HG02678 (cell line): Measurements from ENCODE around the gene PDIK1L.

Source experiments
- ATAC-seq: cut with Tn5 transposase; IDR thresholded peaks from one replicate; pipeline ENCODE4 v1.9.1; 2021; ENCODE audit warnings: mild to moderate bottlenecking, moderate library complexity; ENCODE audit not compliant: unreplicated experiment

The PDIK1L gene

DNA sequence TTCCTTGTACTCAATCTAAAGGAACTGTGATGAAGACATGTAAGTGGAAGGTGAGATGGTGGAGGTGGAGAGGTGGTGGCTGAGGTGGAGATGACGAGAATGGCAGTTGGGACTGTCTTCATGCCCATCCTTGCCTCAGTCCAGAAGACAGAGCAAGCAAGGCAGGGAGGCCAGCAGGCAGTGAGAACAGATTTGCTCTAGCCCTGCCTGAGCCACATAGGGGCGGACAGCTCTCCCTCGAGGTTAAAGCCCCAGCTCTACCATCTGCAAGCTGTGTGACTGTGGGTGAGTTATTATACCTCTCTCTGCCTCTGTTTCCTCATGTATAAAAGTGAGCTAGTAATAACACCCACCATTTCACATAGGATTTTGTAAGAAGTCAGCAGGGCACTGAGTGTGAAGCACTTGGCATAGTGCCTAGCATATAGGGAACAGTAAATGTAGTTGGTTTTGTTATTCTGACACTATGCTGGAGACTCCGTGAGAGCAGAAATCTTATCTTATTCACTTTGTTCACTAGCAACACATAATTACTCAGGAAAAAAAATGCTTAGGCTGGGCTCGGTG is 42.4 kb downstream of the PDIK1L start:
- no peak for ATAC-seq

DNA sequence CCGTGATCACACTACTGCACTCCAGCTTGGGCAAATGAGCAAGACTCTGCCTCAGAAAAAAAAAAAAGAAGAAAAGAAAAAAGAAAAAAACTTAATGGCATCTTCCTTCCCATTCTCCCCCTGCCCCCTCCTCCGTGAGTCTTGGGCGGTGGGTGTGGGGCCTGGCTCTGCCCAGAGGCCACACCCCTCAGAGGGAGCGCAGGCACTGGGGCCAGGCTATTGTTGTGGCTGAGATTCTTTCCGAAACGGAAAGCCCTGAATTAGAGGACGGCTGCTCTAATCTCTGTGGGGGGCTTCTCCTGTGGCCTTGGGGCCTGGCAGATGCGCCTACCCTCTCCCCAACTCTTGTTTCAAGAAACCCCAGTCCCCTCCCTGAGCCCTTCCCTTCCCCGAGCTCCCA is 43.1 kb downstream of the PDIK1L start:
- ATAC-seq = no peak

DNA sequence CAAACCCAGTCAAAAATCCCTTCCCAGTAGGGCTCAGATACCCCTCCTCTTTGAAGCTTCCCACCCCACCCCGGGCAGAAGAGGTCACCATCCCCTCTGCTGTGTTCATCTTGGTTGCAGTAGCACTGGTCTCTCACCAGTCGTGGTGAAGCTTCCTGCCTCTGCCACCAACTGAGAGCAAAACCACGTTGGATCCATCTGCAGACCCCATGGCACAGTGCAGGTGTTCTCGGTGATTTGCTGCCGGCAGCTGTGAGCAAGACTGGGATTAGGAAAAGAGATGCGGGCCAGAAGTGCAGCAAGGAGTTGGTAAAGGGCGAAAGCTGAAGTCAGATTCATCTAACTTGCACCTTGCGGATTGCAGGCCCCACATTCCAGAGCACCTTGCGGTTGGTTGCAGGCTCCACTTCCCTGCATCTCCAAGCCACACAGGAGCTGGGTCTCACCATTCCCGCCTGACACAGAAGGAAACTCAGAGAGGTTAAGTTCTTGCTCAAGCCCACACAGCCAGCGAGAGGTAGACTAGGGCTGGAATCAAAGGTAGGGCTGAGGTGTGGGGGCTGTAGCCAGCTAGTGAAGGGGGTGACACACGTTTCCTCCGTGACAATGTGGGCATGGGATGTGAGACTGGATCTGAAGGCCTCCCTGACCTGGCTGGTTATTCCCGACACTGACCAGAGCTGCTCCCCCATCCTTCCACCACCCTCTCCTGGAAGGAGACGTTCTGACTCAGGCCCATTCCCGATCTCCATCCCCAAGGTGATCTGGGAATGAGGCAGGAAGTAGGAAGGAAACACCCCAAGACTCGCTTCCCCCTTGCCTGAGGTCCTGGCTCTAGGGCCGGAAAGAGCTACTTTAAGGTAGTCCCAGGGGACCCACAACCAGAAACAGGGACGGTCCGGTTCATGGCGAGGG is 44.0 kb downstream of the PDIK1L start:
- no peak for ATAC-seq

DNA sequence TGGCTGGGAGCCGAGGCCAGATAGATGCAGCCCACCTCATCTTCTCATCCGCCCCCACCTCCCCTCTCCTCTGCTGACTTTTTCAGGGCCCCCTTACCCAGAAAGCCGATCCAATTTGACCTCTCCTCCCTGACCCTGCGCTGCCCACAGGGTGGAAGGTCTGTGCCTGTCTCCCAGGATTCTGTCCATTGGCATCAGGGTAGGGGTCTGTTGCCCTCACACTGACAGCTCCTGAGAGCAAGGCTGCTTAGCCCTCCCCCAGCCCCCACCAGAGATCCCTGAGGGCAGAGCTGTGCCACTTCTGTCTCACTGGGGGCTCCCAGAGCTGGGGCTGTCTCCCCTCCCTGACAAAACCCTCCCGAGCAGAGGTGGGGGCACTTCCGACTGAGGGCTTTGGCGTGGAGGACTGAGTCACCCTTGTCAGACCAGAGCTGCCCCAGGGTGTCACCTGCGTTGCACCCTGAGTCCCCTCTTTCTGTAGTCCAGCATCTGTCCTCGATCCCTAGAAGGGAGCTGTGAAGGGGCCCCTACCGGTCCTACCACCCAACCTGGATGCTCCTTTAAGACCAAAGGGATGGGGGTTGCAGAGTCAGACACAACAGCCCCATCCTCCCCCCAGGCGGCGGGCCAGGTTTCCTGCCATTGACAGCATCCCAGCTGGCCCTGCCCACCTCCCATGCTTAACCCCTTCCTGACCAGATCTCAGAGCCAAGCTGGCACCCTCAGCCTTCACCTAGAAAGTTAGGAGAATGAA is 44.8 kb downstream of the PDIK1L start:
- ATAC-seq = no peak

DNA sequence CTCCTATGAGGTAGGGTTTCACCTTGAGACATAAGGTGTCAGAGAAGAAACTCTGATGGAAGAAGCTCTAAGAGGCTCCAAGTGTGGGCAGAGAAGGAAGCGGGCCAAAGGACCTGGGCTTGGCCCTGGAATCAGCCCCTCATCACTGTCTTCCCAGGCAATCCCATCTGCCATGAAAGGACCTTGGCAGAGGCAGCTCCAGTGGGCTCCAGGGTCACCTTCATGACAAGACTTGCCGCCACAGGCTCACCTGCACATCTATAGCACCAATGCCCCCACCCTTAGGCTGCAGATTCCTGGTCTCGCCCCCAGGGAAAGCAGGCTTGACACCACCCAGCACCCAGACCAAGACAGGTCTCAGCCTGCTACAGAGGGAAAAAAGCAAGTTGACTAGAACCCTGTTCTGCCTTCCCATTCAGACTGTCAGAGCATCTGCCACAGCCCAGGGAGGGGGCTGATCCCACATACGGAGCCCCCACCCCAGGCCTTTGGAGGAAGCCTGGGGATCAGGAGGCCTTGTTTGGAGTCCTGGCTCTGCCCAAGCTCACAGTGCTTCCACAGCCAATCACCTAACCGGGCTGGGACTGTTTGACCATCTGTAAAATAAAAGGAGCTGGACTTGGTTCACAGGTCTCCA is 46.8 kb downstream of the PDIK1L start:
- ATAC-seq = no peak

DNA sequence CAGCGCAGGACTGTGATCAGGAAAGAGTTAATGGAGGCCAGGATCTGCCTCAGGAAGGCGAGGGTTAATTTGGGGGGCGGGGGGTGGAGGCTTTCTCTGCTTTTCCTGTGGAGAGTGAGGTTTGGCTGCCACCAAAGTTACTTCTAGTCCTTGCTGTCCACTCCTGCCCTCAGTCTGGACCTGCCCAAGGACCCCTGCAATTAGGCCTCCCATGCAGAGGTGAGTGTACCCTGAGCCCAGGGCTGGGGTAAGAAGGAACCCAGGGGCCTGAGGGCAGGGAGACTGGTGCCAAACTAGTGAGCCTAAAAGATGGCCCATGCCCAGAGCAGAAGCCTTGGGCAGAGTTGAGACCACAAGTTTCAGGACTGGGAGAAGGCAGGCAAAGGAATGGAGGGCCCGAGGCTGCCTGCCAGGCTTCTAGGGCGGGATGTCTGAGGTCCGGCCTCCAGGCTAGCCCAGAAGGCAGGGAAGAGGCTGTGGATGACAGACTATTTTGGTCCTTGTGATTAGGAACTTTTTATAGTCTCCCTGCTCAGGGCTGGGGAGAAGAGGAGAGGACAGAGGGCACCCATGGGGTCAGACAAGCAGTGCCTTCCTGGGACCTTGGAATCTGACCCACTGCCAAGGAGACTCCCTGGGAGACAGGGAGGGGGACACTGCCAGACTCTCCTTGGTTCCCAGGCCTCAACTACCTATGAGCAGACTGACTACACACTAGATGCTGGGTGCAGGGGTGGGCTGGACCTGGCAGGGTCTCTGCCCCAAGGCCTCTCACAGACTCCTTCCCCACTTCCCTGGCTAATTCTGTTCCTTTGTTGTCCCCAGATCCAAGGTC is 47.5 kb downstream of the PDIK1L start, which contains the start of gene FAM110D:
FAM110D (plus strand) TSS at position 172 of the 835 bp plus-strand sequence. CDS start 2,213 bp downstream, outside the sequence.
- no peak for ATAC-seq

DNA sequence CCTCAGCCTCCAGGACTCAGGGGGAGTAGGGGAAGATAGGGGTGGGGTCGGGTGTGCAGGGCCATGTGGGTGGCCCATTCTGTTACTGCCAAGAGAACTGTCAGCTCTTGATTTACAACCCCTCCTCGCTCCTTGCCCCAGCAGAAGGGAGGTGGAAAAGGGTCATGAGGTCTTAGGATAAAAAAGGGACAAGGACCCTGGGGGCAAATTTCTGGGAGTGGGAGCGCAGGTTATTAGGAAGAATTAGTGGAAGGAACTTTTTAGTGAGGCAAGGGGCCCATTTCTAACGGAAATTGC is 48.1 kb downstream of the PDIK1L start:
- no peak for ATAC-seq

DNA sequence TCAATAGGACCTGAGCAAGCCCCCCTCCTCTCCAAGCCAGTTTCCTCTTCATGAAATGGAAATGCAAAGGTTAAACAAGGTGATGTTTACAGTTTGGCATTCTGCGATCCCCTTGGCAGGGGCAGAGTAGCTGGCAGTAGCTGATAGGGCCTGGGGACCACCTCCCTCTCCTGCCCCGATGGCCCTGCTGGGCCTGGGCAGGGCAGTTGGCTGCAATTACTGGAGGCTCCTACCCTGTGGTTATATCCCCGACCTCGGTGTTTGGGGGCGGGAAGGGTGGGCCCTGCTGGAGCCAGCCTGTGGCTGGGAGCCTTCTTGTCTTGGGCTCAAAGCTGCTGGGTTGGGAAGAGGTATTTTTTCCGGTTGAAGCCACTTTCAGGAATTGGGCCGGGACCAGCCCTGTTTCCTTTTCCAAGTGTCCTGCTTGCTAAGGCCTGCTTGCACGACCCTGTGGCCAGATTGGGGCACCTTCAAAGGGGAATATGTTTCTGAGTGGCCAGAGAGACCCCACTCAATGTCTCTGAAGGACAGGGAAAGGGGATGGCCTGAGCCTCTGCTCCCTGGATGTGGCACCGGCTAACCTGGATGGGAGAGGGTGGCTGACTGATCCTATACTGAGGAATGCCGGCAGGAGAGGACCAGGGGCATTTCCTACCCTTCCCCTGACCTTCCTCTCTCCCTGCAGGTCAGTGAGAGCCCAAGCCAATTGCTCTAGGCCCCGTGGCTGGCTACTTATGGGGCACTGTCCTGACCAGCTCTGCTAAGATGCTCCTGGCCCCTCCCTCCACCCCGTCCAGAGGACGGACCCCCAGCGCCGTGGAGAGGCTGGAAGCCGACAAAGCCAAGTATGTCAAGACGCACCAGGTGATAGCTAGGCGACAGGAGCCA is 49.1 kb downstream of the PDIK1L start:
- ATAC-seq = no peak

DNA sequence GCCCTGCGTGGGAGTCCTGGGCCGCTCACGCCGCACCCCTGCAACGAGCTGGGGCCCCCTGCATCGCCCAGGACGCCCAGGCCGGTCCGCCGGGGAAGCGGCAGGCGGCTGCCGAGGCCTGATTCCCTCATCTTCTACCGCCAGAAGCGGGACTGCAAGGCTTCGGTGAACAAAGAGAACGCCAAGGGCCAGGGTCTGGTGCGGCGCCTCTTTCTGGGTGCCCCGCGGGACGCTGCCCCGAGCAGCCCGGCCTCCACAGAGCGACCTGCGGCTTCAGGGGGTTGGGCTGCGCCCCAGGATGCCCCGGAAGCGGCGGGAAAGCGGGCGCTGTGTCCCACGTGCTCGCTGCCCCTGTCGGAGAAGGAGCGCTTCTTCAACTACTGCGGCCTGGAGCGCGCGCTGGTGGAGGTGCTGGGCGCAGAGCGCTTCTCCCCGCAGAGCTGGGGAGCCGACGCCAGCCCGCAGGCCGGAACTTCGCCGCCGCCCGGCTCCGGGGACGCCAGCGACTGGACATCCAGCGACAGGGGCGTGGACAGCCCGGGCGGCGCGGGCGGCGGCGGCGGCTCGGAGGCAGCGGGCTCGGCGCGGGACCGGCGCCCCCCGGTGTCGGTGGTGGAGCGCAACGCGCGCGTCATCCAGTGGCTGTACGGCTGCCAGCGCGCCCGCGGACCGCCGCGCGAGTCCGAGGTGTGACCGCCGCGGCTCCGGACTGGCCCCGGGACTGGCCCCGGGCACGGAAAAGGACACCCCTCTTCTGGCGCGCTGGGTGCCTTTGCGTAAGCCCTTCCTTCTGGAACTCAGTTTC is 50.0 kb downstream of the PDIK1L start:
- ATAC-seq = no peak

DNA sequence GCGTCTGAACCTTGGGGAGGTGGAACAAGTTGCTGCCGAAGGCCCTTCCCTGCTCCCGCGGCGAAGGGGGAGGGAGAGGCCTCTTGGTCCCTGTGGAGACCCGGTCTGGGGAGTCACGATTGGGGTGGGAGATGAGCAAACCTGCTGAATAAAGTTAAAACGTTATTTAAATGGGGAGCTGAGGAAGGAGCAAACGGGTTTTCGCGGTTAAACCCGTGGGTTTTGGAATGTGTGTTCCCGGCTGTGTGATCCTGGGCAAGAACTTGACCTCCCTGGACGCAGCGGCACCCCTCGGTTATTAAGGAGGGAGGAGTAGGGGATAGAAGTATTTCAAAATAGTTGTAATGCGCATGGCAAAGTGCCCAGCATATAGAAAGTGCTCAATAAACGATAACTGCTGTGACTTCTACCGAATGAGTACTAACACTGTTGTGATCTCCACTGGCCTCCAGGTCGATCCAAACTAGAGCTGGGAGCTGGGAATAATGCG is 50.6 kb downstream of the PDIK1L start:
- no peak for ATAC-seq

DNA sequence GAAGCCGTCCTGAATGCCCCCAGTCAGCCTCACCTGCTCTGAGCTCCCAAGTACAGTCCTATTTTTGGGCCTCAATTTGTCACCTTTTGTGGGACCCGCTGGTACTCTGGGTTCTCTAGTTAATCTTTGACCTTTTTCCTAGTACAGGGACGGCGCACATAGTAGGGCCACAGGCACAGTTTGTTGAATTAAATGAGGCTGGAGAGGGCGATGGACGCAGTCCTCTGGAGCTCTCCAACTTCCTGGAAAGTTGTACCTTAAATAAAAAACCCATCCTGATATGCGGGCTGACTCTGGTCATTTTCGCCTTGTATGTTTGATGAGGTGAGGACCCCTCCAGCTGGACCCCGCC is 52.0 kb downstream of the PDIK1L start:
- ATAC-seq = no peak

DNA sequence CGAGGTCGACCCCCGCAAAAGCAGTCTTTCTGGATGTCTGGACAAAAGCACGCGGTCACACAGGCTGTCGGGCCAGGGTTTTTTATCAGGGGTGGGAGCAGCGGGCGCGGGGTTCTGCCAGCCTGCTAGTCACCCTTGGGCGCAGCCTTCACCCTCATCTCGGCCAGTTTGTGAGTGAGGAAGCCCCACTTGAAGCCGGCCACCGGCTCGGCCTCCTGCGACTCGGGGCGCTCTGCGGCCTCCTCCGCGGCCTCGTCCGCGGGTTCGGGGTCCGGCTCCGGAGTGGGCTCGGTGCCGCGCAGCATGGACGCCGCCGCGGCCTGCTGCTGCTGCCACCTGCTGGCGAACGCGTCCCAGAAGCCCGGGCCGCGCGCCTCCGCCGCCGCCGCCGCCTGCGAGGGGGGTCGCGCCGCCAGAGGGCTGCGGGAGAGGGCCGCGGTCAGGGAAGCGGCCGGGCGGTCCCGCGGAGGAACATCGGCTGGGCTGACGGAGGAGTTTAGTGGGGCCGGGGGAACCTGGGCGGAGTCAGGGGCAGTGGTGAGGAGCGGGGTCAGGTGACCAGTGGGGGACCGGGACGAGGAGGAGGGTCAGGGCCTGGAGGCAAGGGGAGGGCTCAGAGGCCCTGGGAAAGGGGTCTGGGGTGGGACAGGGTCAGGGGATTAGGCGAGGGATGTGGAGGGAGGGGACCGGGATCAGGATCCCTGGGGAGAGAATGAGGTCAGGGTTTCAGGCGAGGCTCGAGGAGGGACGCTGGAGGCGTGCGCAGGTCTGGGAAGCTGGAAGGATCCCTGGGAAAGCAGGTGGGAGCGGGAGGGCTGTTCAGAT is 52.6 kb downstream of the PDIK1L start:
- no peak for ATAC-seq

DNA sequence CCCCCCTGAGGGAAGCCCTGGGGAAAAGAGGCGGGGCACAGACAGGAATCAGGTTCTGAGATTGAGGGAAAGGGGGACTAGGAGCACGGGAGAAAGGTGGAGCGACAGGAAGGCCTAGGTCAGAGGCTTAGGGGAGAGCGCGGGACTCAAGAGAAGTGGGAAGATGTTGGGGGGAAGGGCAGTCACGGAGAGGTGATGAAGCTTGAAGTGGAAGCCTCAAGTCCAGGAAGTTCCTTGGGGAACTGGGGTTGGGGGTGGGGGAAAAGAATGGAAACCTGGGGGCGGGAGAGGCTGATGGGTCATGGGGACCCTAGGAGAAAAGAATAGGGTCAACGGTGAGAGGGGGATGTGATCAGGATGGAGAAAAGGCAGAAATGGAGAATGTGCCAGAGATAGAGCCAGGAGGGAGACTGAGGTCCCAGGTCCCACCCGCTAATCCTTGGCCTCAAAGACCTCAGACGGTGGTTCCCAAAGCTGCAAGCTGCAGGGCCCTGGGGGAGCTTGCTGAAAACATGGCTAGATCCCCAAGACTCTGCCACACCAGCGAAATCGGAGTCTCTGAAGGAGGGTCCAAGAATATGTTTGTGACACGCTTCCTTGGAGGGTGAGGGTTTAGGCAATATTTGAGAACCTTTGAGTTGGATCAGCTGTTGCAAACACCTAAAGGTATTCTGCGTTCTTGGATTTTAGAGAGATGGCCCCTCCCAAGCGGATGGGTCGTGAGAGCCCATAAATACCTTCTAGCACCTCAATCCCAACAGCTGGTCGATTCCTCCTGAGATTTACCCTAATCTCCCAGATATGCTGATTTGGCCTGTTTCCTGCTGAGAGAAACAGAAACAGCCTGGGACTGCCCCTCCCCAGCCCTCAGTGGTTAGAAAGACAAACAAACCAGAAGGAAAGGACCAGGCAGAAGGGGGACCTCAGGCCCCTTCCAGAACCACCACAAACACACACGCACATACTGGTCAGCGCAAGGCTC is 53.5 kb downstream of the PDIK1L start:
- ATAC-seq = no peak

DNA sequence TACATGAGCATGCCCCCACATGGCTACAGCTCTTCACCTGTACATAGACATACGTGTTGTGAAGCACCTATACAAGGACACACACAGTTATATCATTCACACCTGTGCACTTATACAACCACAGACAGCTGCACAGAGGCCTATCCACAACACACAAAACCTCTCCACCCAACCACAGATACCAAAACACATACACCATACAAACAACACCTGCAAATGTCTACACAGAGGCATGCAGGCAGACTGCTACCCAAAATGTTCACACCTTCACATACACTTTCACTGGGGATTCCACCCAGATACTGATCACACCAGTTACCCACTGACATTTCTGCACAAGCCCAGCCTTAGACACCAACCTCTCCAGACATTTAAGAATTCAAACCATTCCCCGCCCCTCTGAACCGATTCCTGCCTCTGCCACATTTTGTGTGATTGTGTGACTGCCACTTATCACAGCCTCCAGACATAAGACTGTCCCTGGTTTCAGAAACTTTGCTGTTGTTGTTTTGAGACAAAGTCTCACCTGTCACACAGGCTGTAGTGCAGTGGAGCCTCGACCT is 55.2 kb downstream of the PDIK1L start:
- ATAC-seq = no peak

DNA sequence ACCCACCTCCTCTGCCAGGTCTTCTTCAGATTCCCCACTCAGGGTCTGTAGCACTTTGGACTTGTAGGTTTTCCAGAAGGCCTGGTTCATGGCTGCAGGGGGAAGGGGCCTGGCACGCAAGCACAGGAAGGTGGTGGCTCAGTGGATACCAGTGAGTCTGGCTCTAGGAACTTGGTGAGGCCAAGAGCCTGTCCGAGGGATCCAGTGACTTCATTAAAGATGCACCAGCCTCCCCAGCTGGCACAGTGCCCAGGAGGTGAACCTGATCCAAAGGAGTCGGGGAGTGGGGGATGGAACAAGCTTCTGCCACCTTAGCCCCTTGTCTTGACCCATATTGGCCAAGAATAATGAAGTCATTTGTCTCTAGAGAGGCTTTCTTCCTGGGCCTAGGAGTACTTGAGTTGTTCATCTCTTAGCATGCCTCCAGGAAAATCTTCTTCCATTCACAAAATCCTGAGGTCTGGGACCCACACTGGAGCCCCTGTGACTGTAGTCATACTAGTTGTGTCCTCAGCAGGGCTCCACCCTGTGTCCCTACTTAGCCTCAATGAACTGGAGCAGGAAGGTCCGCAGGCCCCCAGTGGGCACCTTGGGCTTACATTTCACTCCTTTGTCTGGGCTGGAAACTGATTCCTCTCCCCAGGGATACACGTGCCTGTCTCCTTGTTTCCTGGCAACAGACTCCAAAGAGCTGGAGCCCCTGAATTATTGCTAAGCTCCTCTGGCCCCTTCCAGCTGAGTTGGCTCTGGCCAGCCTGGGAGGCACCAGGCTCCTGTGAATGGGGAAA is 57.0 kb downstream of the PDIK1L start, which contains the start of gene C1orf232:
C1orf232 (minus strand) TSS at position 554 of the 788 bp plus-strand sequence; CDS start at position 90, 464 bp downstream.
- no peak for ATAC-seq
